Measurements from ENCODE around the gene TMPRSS9. TPM values are rescaled to one million over a fixed set of nuclear protein-coding genes. Genes with fewer than 3 reads are reported as not detected.

TMPRSS9 gene
- total and polyA plus RNA-seq, 2 of the 13 experiments (the other 11 are each of a cell fraction or from before 2014, with no cell fraction given): 2.5 to 5.2 TPM

DNA sequence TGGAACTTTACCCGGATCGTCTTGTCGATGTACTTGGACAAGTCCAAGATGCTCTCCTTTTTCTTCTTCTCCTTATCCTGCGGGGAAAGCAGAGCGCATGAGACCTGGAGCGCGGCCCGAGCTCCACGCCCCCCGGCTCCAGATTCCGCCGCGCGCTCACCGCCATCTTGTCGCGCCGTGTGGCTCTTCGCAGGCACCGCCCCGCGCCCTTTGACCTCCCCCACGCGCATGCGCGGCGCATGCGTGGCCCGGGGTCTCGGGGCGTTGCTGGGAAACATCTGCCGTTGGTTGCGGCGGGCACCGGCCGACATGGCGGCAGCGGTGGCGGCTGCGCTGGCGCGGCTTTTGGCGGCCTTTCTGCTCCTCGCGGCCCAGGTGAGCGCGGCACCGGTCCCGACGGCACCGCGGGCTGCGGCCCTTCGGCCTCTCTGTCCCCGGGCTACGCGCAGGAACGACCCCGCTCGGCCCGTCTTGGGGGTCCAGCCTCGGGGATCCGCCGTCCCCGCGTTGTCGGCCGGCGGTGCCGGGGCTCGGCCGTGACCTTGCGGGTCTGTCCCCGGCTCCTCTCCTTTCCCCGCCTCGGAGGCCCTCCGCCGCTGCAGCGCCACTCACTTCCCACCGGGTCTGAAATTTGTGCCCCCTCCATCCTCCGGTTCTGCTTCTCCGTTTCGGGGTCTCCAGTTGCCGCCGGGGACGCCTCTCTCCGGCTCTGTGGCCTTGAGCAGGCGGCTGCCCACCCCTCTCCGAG lies 31.5 kb upstream of the TMPRSS9 start, which contains the start of the genes LSM7 and SPPL2B (continued):
- TF ChIP-seq TBX2 (CRISPR knock-in tag; IDR thresholded peaks at IDR 0.05; ENCODE audit: borderline replicate concordance) (peak; percentile 65; the same call in 1 of the 2 replicates), POLR2AphosphoS5 (IDR thresholded peaks at IDR 0.05; ENCODE audit: low read depth, low read length) (peak; percentile 87), ZBTB39 (CRISPR knock-in tag; IDR thresholded peaks at IDR 0.05) (no peak), SAP130 (CRISPR knock-in tag; IDR thresholded peaks at IDR 0.05; ENCODE audit: low read depth) (peak; percentile 94), ZNF350 (CRISPR knock-in tag; IDR thresholded peaks at IDR 0.05; ENCODE audit: borderline replicate concordance, low read depth) (0 out of 2 replicates have a peak, but pooled peaks have one; percentile 28), ERF (CRISPR knock-in tag; IDR thresholded peaks at IDR 0.05) (peak; percentile 60; the same call in 1 of the 2 replicates), POLR2AphosphoS2 (IDR thresholded peaks at IDR 0.05; ENCODE audit: low read depth, low read length) (no peak), ZFY (CRISPR knock-in tag; IDR thresholded peaks at IDR 0.05) (peak; percentile 87), BRD4 (CRISPR knock-in tag; IDR thresholded peaks at IDR 0.05) (peak; percentile 90), SMARCC2 (IDR thresholded peaks at IDR 0.05) (no peak), ATF7-NPFF (CRISPR knock-in tag; IDR thresholded peaks at IDR 0.05; ENCODE audit: low read depth) (peak; percentile 27; the same call in 1 of the 2 replicates), THAP11 (CRISPR knock-in tag; IDR thresholded peaks at IDR 0.05) (peak; percentile 92), PLRG1 (conservative IDR thresholded peaks at IDR 0.05) (no peak)
- TF ChIP-seq, protein P1, sequence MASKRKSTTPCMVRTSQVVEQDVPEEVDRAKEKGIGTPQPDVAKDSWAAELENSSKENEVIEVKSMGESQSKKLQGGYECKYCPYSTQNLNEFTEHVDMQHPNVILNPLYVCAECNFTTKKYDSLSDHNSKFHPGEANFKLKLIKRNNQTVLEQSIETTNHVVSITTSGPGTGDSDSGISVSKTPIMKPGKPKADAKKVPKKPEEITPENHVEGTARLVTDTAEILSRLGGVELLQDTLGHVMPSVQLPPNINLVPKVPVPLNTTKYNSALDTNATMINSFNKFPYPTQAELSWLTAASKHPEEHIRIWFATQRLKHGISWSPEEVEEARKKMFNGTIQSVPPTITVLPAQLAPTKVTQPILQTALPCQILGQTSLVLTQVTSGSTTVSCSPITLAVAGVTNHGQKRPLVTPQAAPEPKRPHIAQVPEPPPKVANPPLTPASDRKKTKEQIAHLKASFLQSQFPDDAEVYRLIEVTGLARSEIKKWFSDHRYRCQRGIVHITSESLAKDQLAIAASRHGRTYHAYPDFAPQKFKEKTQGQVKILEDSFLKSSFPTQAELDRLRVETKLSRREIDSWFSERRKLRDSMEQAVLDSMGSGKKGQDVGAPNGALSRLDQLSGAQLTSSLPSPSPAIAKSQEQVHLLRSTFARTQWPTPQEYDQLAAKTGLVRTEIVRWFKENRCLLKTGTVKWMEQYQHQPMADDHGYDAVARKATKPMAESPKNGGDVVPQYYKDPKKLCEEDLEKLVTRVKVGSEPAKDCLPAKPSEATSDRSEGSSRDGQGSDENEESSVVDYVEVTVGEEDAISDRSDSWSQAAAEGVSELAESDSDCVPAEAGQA (IDR thresholded peaks at IDR 0.05; ENCODE audit: low read depth): peak; percentile 86
- TF ChIP-seq, protein P1 (CRISPR knock-in tag; IDR thresholded peaks at IDR 0.05; ENCODE audit: borderline replicate concordance): no peak
- TF ChIP-seq, protein P2, sequence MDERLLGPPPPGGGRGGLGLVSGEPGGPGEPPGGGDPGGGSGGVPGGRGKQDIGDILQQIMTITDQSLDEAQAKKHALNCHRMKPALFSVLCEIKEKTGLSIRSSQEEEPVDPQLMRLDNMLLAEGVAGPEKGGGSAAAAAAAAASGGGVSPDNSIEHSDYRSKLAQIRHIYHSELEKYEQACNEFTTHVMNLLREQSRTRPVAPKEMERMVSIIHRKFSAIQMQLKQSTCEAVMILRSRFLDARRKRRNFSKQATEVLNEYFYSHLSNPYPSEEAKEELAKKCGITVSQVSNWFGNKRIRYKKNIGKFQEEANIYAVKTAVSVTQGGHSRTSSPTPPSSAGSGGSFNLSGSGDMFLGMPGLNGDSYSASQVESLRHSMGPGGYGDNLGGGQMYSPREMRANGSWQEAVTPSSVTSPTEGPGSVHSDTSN (CRISPR knock-in tag; IDR thresholded peaks at IDR 0.05): no peak
- TF ChIP-seq, protein P3, sequence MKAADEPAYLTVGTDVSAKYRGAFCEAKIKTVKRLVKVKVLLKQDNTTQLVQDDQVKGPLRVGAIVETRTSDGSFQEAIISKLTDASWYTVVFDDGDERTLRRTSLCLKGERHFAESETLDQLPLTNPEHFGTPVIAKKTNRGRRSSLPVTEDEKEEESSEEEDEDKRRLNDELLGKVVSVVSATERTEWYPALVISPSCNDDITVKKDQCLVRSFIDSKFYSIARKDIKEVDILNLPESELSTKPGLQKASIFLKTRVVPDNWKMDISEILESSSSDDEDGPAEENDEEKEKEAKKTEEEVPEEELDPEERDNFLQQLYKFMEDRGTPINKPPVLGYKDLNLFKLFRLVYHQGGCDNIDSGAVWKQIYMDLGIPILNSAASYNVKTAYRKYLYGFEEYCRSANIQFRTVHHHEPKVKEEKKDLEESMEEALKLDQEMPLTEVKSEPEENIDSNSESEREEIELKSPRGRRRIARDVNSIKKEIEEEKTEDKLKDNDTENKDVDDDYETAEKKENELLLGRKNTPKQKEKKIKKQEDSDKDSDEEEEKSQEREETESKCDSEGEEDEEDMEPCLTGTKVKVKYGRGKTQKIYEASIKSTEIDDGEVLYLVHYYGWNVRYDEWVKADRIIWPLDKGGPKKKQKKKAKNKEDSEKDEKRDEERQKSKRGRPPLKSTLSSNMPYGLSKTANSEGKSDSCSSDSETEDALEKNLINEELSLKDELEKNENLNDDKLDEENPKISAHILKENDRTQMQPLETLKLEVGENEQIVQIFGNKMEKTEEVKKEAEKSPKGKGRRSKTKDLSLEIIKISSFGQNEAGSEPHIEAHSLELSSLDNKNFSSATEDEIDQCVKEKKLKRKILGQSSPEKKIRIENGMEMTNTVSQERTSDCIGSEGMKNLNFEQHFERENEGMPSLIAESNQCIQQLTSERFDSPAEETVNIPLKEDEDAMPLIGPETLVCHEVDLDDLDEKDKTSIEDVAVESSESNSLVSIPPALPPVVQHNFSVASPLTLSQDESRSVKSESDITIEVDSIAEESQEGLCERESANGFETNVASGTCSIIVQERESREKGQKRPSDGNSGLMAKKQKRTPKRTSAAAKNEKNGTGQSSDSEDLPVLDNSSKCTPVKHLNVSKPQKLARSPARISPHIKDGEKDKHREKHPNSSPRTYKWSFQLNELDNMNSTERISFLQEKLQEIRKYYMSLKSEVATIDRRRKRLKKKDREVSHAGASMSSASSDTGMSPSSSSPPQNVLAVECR (CRISPR knock-in tag; IDR thresholded peaks at IDR 0.05; ENCODE audit: borderline replicate concordance): peak; percentile 92
